ENCODE data around the gene DBH. TPM values are rescaled to one million over a fixed set of nuclear protein-coding genes. Genes with fewer than 3 reads are reported as not detected.

The DBH gene
- total RNA-seq, 1 experiment from 2014 or later, result not detected

DNA sequence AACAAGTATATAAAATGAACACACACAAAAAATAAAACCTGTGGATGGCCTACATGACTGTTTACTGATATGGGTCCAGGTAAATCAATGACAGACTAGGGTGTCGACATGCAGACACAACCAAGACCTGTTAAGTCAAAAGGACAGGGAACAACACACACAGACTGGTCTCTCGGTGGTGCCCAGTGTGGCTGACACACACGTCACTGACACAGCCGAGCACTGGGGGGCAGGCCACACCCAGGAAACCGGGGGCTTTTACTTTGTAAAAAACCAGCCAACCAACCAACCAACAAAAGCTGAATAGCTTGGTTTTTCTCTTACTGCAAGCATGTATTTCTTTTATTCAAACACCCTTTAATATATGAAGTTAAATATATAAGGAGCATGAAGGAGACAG lies 31.9 kb upstream of the DBH start:
- peak; percentile 23 for DNase-seq (ENCODE audit: low spot score)

DNA sequence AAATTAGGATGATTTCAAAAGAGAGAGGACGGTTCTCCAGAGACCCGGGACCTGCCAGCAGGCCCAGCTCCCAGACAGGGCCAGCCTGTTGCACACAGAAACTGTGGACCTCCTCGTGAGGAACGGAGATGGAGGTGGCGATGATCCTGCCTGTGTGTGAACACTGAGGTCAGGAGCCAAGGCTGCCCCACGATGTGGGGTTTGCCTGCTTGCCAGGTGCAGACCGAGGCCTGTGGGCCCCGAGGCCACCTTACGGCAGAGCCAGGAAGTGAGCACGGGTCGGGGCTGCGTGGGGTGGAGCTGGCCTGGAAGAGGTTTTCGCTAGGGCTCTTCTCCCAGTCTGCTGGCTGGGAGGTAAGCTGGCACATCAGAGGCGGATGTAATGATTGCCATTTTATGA lies 31.3 kb upstream of the DBH start:
- DNase-seq (ENCODE audit: low spot score), result no peak

DNA sequence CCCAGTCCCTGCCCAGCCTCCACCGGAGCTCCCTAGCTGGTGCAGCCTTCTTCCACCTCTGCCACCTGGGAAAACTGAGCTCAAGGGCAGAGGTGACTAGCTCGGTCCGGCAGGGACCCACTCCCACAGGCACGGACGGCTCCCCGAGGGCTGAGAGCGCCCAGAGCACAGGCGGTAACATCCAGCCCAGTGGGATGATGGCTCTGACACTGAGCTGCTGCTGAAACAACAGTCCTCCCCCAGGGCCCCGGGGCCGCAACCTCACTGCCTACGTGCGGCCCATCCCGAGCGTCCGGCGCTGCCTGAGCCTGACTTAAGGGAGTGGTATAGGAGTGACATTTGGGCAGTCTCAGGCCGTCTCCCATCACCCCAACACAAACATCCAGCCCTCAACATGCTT lies 30.7 kb upstream of the DBH start:
- DNase-seq (ENCODE audit: low spot score), result no peak

- DNase-seq (ENCODE audit: low spot score), result no peak
Measured at GRCh38 chr9:133605856-133606707, 30.1 kb upstream of the DBH start.

DNA sequence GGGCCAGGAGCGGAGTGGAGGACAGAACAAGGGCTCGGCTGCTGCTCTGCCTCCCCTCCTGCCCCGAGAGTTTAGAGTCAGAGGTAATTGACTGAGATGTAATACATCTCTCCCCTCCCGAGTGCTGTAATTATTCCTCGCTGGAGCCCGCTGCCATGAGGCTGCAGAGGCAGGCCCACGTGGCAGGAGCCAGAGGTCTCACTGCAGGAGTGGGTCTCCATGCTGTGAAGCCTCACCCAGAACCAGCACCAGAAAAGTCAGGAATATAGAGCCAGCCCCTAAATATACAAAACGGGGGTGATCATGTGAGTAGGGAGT lies 29.5 kb upstream of the DBH start:
- DNase-seq (ENCODE audit: low spot score), result no peak

- no peak for DNase-seq (ENCODE audit: low spot score)
Measured at GRCh38 chr9:133607381-133607780, 28.8 kb upstream of the DBH start.

- DNase-seq (ENCODE audit: low spot score), result no peak
Measured at GRCh38 chr9:133607976-133608375, 28.2 kb upstream of the DBH start.

DNA sequence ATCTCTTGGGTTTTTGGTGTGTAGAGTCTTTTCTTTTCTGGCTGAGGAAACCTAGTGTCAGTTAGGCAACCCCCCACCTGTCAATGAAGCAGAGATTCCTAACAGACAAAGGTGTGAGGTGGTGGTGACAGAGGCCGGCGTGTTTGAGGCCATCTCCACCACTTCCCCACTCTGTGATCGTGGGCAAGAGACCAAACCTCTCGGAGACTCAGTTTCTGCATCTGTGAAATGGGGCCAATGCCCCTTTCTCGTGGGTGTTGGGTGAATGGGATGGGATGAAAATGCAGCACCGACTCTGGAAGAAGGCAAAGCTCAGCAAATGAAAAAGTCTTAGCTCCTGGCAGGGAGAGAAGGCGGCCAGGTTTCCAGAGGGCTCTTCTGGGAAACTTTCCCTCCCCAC lies 27.8 kb upstream of the DBH start:
- no peak for DNase-seq (ENCODE audit: low spot score)

DNA sequence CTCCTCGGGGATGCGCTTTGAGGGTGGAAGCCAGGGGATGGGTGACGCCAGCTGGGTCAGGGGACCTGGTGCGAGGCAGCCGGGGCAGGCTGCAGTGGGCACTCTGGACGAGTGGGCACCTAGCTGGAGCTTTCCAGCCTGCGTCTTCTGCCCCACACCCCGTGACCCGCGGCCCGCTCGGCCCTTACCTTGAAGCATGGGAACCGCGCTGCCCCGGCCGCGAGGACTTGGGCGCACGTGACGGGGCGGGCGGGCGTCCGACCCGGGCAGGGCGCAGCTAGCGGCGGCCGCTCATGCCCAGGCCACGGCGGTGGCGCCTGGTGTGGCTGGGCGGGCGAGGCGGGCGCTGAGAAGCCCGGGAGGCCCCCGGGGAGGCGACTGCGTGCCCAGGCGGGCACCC lies 27.3 kb upstream of the DBH start:
- no peak for DNase-seq (ENCODE audit: low spot score)

DNA sequence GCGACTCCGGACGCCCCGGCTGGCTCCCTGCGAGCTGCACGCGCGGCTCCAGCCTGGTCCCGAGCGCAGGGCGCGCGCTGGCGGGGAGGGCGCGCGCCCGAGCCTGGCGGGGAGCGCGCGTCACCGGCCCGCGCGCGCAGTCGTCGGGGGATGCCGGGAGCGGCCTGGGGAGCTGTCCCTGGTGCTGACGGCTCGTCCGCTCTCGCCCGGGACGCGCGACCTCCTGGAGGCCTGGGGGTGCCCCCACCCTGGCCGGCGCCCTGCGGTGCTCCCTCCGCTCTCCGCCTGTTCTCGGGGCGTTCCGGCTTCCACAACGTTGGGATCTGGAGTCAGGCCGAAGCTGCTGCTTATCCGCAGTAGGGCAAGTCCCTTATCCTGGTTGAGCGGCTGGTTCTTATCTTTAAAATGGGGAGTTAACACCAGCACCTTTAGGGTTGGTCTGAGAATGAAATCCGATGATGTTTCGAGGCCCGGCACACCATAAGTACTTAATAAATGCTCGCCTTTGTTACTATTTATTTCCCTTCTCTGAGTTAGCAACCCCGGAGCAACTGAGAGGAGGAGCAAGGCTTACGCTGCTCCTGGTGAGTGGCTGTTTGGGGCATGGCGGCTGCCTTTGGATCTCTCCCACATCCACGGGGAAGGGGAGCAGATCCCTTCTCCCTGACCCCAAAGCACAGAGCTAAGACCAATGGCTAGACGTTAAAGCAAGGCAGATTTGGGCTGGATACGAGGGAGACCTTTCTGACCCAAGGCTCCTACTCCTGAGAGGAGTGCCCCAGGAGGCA lies 26.7 kb upstream of the DBH start, which contains the start of gene FAM163B:
Gene FAM163B, minus strand, starts transcription at position 79 of the 788 bp plus-strand sequence. CDS start 29,166 bp downstream, outside the sequence.
- no peak for DNase-seq (ENCODE audit: low spot score)

DNA sequence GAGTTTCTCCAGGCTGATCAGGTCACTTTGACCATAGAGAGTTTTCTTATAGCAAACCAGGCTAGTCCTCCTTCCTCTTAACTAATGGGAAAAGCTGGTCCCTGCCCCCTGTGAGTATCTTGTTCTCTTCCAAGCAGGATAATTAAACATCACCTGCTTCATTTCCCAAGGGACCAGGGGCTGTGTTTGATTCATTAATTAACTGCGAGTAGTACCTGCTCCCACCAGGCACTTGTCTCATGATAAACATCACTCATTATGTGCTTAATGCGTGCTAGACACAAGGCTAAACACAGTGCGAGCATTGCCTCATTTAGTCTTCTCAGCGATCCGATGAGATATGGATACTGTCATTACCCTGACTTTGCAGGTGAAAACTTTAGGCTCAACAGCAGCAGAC lies 25.3 kb upstream of the DBH start:
- DNase-seq (ENCODE audit: low spot score), result no peak

DNA sequence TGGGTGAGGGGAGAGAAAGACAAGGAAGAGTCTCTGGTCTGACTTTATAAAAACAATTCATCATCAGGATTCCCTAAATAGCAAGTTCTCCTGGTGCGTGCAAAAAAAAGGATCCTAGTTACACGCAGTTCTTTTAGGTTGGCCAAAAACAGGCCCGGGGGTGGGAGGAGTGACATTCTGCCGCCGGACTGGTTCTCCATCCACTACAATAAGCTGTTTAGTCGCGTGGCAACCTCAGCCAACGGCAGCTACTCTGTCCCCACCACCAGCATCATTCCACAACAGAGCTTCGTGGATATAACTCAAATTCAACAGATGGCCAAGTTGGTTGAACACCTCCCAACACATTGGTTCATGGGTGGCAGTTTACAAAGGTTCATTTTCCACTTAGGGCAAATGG lies 24.1 kb upstream of the DBH start:
- no peak for DNase-seq (ENCODE audit: low spot score)

DNA sequence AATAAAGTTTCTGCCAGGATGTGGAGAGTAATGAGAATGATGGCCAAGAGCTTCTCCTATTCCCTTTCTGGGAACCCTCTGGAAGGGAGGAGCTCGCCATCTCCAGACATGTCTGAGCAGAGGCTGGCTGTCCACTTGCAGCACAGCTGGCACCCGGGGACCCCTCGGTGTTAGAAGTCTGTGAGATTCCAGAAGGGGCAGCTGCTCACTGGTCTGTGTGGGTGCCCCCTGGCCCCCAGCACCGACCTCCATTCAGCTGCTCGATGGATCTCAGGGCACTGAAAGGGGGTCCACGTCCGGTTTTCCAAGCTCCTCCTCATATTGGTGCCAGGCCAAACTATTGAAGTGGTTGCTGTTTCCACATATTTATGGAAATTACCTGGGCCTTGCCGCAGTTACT lies 23.3 kb upstream of the DBH start:
- DNase-seq (ENCODE audit: low spot score), result no peak

- no peak for DNase-seq (ENCODE audit: low spot score)
Measured at GRCh38 chr9:133613432-133613831, 22.7 kb upstream of the DBH start.

DNA sequence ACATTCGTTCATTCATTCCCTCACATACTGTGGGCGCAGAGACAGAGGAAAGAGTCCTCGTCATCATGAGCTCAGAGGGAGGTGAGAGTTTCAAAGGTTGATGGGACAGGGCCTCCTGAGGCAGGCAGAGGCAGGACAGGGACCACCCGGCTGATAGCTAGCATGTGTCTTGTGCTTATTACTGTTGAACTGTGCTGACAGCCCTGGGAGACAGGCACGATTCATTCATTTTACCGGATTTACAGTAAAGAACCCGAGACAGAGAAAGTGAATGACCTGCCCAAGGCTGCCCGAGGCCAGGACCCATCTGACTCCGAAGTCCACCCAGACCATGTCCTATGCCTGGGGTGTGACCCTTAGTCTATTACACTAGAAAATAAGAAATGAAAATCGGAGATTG lies 22.1 kb upstream of the DBH start:
- DNase-seq (ENCODE audit: low spot score), result no peak

DNA sequence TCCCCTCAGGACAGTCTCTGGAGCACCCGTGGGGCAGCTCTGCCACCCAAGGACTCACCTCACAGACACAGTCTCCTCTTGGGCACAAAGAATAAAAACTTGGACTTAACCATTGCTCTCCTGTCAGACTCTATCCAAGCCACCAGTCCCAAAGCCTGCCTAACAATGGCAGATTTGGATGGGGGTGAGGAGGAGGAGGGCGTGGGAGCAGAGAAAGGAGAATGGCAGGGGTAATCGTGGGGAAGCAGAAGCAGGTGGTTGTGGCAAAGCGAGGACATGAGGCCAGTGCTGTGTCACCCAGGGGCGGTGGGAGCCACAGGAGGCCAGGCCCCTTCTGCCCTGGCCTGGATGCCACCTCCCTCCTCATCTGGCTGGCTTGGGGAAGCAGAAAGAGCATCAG lies 21.5 kb upstream of the DBH start:
- no peak for DNase-seq (ENCODE audit: low spot score)

- no peak for DNase-seq (ENCODE audit: low spot score)
Measured at GRCh38 chr9:133615186-133615585, 21.0 kb upstream of the DBH start.

DNA sequence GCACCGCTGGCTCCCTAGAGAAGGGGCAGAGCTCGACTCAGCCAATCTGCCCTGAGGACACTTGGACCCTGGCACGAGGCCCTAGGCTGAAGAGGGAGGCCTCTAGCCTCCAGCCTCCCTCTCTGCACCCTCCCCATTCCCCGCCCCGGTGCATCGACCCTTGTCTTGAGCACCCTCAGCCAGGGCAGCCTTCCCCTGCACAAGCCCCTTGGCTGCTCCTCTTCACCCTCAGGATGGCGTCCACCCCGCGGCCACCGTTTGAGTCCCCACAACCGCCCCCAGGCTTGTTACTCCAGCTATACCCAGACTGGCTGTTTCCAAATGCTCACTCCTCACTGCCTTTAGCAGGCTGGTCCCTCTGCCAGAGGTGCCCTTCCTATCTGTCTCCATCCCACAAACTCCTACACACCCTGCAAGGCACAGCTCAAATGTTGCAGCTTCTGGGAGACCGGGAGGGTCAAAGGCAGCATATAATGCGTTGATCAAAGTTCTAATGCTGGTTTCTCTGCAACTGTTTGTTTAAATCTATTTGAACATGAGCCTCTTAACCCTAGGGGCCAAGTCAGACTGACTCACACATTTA lies 20.5 kb upstream of the DBH start:
- no peak for DNase-seq (ENCODE audit: low spot score)

DNA sequence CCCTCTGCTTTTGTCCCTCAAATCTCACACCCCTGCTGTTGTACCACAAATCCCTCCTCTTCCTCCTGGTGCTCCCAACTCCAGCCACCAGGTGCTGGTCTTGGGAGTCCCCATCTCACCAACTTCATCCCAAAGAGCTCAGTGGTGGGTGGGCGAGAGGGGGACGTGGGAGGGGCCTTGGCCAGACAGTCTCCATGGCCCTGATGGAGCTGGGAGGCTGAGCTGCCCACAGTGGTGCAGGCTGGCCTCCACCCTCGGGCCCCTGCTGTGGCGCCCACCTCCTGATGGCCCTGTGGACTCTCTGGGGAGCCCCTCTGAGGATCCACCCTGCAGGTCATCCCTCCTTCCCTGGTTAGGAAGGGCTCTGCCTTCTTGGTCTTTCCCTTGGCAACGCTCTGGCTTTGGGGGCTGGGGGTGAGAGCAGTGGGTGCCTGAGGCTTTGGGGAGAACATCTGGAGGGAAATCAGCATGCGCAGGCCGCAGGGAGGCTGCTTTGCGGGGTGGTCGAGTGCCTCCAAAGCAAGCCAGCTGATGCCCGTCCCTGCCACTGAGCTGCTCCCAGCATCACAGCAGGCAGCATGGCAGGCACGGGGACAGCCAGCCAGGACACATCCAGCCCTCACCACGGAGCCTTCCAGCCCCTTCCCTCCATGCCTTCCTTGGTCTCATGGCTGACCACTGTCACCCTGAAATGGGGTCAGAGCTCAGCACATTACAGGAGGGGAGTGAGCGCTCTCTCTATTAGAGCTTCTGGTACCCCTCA lies 19.3 kb upstream of the DBH start:
- no peak for DNase-seq (ENCODE audit: low spot score)

- DNase-seq (ENCODE audit: low spot score), result no peak
Measured at GRCh38 chr9:133618726-133619125, 17.4 kb upstream of the DBH start.

GRCh38 chr9:133619791-133620190 lies 16.4 kb upstream of the DBH start:
- DNase-seq (ENCODE audit: low spot score), result peak; percentile 41

DNA sequence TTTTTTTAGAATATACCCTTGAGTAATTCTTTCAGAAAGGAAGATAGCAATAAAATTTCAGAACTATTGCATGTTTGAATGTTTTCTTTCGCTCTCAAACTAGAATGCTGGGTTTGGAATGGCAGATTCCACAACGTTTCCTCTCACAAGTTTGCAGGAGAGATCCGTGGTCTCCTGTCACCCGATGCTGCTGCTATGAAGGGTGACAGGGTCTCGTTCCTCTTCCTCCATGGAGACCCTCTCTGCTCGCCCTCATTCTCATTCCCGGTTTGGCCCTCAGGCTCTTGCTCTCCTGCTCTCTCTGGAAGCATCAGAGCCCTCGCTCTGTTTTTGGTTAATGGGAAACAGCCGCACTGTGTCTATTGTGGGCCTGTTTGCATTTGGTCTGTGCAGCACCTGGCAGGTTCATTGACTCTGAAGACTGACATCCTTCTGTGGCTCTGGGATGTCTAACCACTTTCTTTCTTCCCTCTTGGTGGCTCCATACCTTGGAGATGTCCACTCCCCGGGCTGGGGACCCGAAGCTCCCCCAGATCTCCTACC lies 14.4 kb upstream of the DBH start:
- no peak for DNase-seq (ENCODE audit: low spot score)

Measured in A172 (cell line).